Stimulated activated CD8-positive, alpha-beta memory T cell treated with anti-CD3 and anti-CD28 coated beads, Interleukin-7, amount 100 ng/mL, for 1 hour (primary cell): ENCODE data around the gene FMN1.

ENCODE experiments used
- DNase-seq, 2 donors: peaks; one replicate each; pipeline ENCODE4 v3.0.0-alpha.2; 2020; ENCODE audit warnings: low read depth in 2 of 2

The FMN1 gene

GRCh38 chr15:32826685-32827084 lies 367.8 kb downstream of the FMN1 start:
- DNase-seq, result no peak

- no peak for DNase-seq
Observed at GRCh38 chr15:32825219-32825618, 369.3 kb downstream of the FMN1 start.

GRCh38 chr15:32824777-32825176 lies 369.7 kb downstream of the FMN1 start:
- no peak for DNase-seq

GRCh38 chr15:32823750-32824149 lies 370.8 kb downstream of the FMN1 start:
- no peak for DNase-seq

- DNase-seq, result no peak
Observed at GRCh38 chr15:32822739-32823138, 371.8 kb downstream of the FMN1 start.

- no peak for DNase-seq
Observed at GRCh38 chr15:32819448-32819847, 375.1 kb downstream of the FMN1 start.

- no peak for DNase-seq
Observed at GRCh38 chr15:32818758-32819447, 375.6 kb downstream of the FMN1 start.

- DNase-seq, result no peak
Observed at GRCh38 chr15:32817577-32817976, 376.9 kb downstream of the FMN1 start.

- no peak for DNase-seq
Observed at GRCh38 chr15:32807331-32807730, 387.2 kb downstream of the FMN1 start.

GRCh38 chr15:32803631-32804030 lies 390.9 kb downstream of the FMN1 start:
- DNase-seq, result no peak

- no peak for DNase-seq
Observed at GRCh38 chr15:32802286-32802936, 392.1 kb downstream of the FMN1 start.

GRCh38 chr15:32799936-32800535 lies 394.5 kb downstream of the FMN1 start:
- DNase-seq, result no peak

- DNase-seq, result no peak
Observed at GRCh38 chr15:32796856-32797255, 397.7 kb downstream of the FMN1 start.

GRCh38 chr15:32794973-32795372 lies 399.5 kb downstream of the FMN1 start:
- no peak for DNase-seq

GRCh38 chr15:32792436-32792835 lies 402.1 kb downstream of the FMN1 start:
- no peak for DNase-seq

- no peak for DNase-seq
Observed at GRCh38 chr15:32790352-32790999, 404.0 kb downstream of the FMN1 start.

GRCh38 chr15:32787949-32788348 lies 406.6 kb downstream of the FMN1 start:
- DNase-seq, result no peak

GRCh38 chr15:32786906-32787305 lies 407.6 kb downstream of the FMN1 start:
- no peak for DNase-seq

GRCh38 chr15:32784581-32784980 lies 409.9 kb downstream of the FMN1 start:
- no peak for DNase-seq

GRCh38 chr15:32781781-32782180 lies 412.7 kb downstream of the FMN1 start:
- DNase-seq, result no peak

- no peak for DNase-seq
Observed at GRCh38 chr15:32778391-32779176, 415.9 kb downstream of the FMN1 start.

- DNase-seq, result no peak
Observed at GRCh38 chr15:32775103-32775502, 419.4 kb downstream of the FMN1 start.
